H1 (cell line): ENCODE data around the gene ROS1. TPM values are rescaled to one million over a fixed set of nuclear protein-coding genes. Genes with fewer than 3 reads are reported as not detected.

Source experiments
- CTCF ChIA-PET: fragments of 300-600 bp; sonication (Branson Sonifier 250); formaldehyde crosslinking; loops from one replicate; lab custom pipeline; 2021; ENCODE audit not compliant: partially characterized antibody; lab: Charles Lee
- POLR2A ChIA-PET: fragments of 300-600 bp; sonication (Branson Sonifier 250); formaldehyde crosslinking; loops from one replicate; lab custom pipeline; 2021; ENCODE audit warnings: inconsistent platforms; ENCODE audit not compliant: partially characterized antibody; lab: Charles Lee
- DNase-seq, 2 experiments: peaks; one replicate each; pipeline versions ENCODE4 v3.0.0 to v3.0.0-alpha.2; 2010 to 2022; ENCODE audit warnings: low spot score in 2 of 2, low read depth in 1 of 2, mixed read lengths in 1 of 2
- FAIRE-seq: peaks from 2 replicates; lab custom pipeline; 2011; peaks lifted over from hg19 to GRCh38; lab: Jason Lieb, UNC
- H2AFZ ChIP-seq: 2 replicates; pipeline ENCODE4 v1.8.1; 2012; ENCODE audit warnings: low read length, inconsistent platforms
- H2AK5ac ChIP-seq: 2 replicates; pipeline ENCODE4 v1.6.1; 2013; ENCODE audit warnings: low read depth, low read length
- H2BK120ac ChIP-seq: replicated peaks from 2 replicates; pipeline ENCODE3; 2013; ENCODE audit warnings: low read depth, low read length, inconsistent platforms
- H2BK12ac ChIP-seq: 2 replicates; pipeline ENCODE4 v1.6.1; 2013; ENCODE audit warnings: low read depth, low read length
- H2BK15ac ChIP-seq: 2 replicates; pipeline ENCODE4 v1.6.1; 2013; ENCODE audit warnings: low read length
- H2BK20ac ChIP-seq: 2 replicates; pipeline ENCODE4 v1.6.1; 2013; ENCODE audit warnings: low read length
- H2BK5ac ChIP-seq: 2 replicates; pipeline ENCODE4 v1.6.1; 2013; ENCODE audit warnings: low read depth, low read length
- H3K14ac ChIP-seq: 2 replicates; pipeline ENCODE4 v1.6.1; 2013; ENCODE audit warnings: inconsistent platforms; ENCODE audit not compliant: insufficient read length
- H3K18ac ChIP-seq: 2 replicates; pipeline ENCODE4 v1.6.1; 2013; ENCODE audit warnings: low read length; ENCODE audit errors: extremely low read depth
- H3K23ac ChIP-seq: 2 replicates; pipeline ENCODE4 v1.6.1; 2013; ENCODE audit warnings: inconsistent platforms; ENCODE audit not compliant: insufficient read length
- H3K23me2 ChIP-seq: 2 replicates; pipeline ENCODE4 v1.6.1; 2013; ENCODE audit warnings: low read depth, low read length
- H3K27ac ChIP-seq: 2 replicates; pipeline ENCODE4 v1.6.1; 2011; ENCODE audit warnings: low read depth, low read length, inconsistent platforms
- H3K27me3 ChIP-seq, 4 experiments: replicated peaks in 1 of 4; 1 replicate in 1 of 4; 2 replicates in 3 of 4; pipeline versions ENCODE4 v1.6.1 to v1.8.1; 2011 to 2013; ENCODE audit warnings: low read length in 3 of 4, mild to moderate bottlenecking in 3 of 4, inconsistent platforms in 2 of 4, mixed read lengths in 2 of 4, moderate library complexity in 1 of 4; ENCODE audit not compliant: control insufficient read depth in 3 of 4, insufficient read depth in 3 of 4; ENCODE audit errors: extremely low read depth in 1 of 4
- H3K36me3 ChIP-seq, 4 experiments: 2 replicates each; pipeline versions ENCODE4 v1.6.1 to v1.8.1; 2011 to 2013; ENCODE audit warnings: mild to moderate bottlenecking in 4 of 4, low read length in 3 of 4, moderate library complexity in 2 of 4, control low read depth in 1 of 4, inconsistent platforms in 1 of 4; ENCODE audit not compliant: insufficient read depth in 4 of 4, control insufficient read depth in 2 of 4
- H3K4ac ChIP-seq: replicated peaks from 2 replicates; pipeline ENCODE3; 2013; ENCODE audit warnings: low read length, low read depth, mixed read lengths, inconsistent platforms; ENCODE audit not compliant: insufficient read length
- H3K4me1 ChIP-seq, 4 experiments: replicated peaks in 1 of 4; 1 replicate in 1 of 4; 2 replicates in 3 of 4; pipeline versions ENCODE4 v1.6.1 to v1.8.1; 2011 to 2013; ENCODE audit warnings: low read length in 3 of 4, inconsistent platforms in 2 of 4, mixed read lengths in 1 of 4; ENCODE audit not compliant: insufficient read depth in 4 of 4, control insufficient read depth in 3 of 4
- H3K4me2 ChIP-seq, 2 experiments: 2 replicates each; pipeline versions ENCODE4 v1.6.1 to v1.8.1; 2011 to 2013; ENCODE audit warnings: low read depth in 2 of 2, low read length in 2 of 2, control low read depth in 1 of 2, inconsistent platforms in 1 of 2, mild to moderate bottlenecking in 1 of 2; ENCODE audit not compliant: insufficient read depth in 1 of 2
- H3K4me3 ChIP-seq, 4 experiments: fragments of 200-600, 300-600 bp in 1 of 4; sonication (generic), shearing (Covaris generic), sonication (Bioruptor Twin) in 1 of 4; 2 replicates each; pipeline versions ENCODE4 v1.5.1 to v1.8.1; 2011 to 2016; ENCODE audit warnings: low read length in 4 of 4, low read depth in 3 of 4, control low read depth in 2 of 4, inconsistent platforms in 2 of 4, mild to moderate bottlenecking in 2 of 4, mixed read lengths in 1 of 4, moderate library complexity in 1 of 4; ENCODE audit not compliant: insufficient read depth in 2 of 4; ENCODE audit errors: extremely low read depth in 1 of 4
- H3K56ac ChIP-seq: replicated peaks from 2 replicates; pipeline ENCODE3; 2013; ENCODE audit warnings: low read depth, mild to moderate bottlenecking, mixed read lengths, low read length, inconsistent platforms; ENCODE audit not compliant: insufficient read length
- H3K79me1 ChIP-seq: 2 replicates; pipeline ENCODE4 v1.6.1; 2013; ENCODE audit warnings: low read depth, low read length, control low read depth
- H3K79me2 ChIP-seq, 2 experiments: 2 replicates each; pipeline versions ENCODE4 v1.6.1 to v1.8.1; 2012 to 2013; ENCODE audit warnings: low read length in 2 of 2, mild to moderate bottlenecking in 2 of 2, inconsistent platforms in 1 of 2; ENCODE audit not compliant: insufficient read depth in 2 of 2, control insufficient read depth in 1 of 2
- H3K9ac ChIP-seq, 4 experiments: replicated peaks in 1 of 4; 1 replicate in 1 of 4; 2 replicates in 3 of 4; pipeline versions ENCODE4 v1.6.1 to v1.8.1; 2011 to 2013; ENCODE audit warnings: low read depth in 3 of 4, low read length in 3 of 4, control low read depth in 2 of 4, mild to moderate bottlenecking in 2 of 4, moderate library complexity in 2 of 4, inconsistent platforms in 1 of 4; ENCODE audit errors: extremely low read depth in 1 of 4
- H3K9me3 ChIP-seq, 2 experiments: 2 replicates each; pipeline versions ENCODE4 v1.6.1 to v1.8.1; 2012 to 2013; ENCODE audit warnings: mild to moderate bottlenecking in 2 of 2, moderate library complexity in 2 of 2, control low read depth in 1 of 2, inconsistent platforms in 1 of 2, low read depth in 1 of 2, low read length in 1 of 2, mixed read lengths in 1 of 2; ENCODE audit not compliant: insufficient read depth in 2 of 2
- H4K20me1 ChIP-seq, 2 experiments: replicated peaks in 1 of 2; 2 replicates each; pipeline versions ENCODE3 to v1.8.1; 2011 to 2013; ENCODE audit warnings: inconsistent platforms in 2 of 2, low read length in 2 of 2, mild to moderate bottlenecking in 1 of 2; ENCODE audit not compliant: insufficient read depth in 2 of 2, control insufficient read depth in 1 of 2
- H4K5ac ChIP-seq: 2 replicates; pipeline ENCODE4 v1.6.1; 2013; ENCODE audit warnings: low read length, low read depth, mixed read lengths, inconsistent platforms; ENCODE audit not compliant: insufficient read length
- H4K8ac ChIP-seq: 2 replicates; pipeline ENCODE4 v1.8.0; 2013; ENCODE audit warnings: mild to moderate bottlenecking, moderate library complexity, low read length, inconsistent platforms; ENCODE audit not compliant: insufficient read depth; ENCODE audit errors: extremely low read depth
- H4K91ac ChIP-seq: replicated peaks from 2 replicates; pipeline ENCODE3; 2013; ENCODE audit warnings: low read length, mixed read lengths, inconsistent platforms; ENCODE audit not compliant: insufficient read length
- BCL11A ChIP-seq, 2 experiments: IDR thresholded peaks; one replicate each; pipeline ENCODE4 v1.6.1; 2011; ENCODE audit warnings: low read depth in 2 of 2, low read length in 2 of 2, mild to moderate bottlenecking in 2 of 2
- BRCA1 ChIP-seq: IDR thresholded peaks from 2 replicates; pipeline ENCODE4 v1.6.1; 2012; ENCODE audit warnings: low read depth, low read length, improper control_type of control experiment
- CHD1 ChIP-seq: IDR thresholded peaks from 2 replicates; pipeline ENCODE4 v1.6.1; 2012; ENCODE audit warnings: low read depth, low read length, improper control_type of control experiment
- CHD2 ChIP-seq: IDR thresholded peaks from 2 replicates; pipeline ENCODE4 v1.6.1; 2012; ENCODE audit warnings: low read length, improper control_type of control experiment
- CTBP2 ChIP-seq: IDR thresholded peaks from 2 replicates; pipeline ENCODE4 v1.7.0; 2011; ENCODE audit warnings: borderline replicate concordance, mild to moderate bottlenecking, moderate library complexity, mixed read lengths, low read length; ENCODE audit not compliant: insufficient read depth, insufficient read length
- EZH2 ChIP-seq: fragments of 200-600 bp; sonication (generic); IDR thresholded peaks from 2 replicates; pipeline ENCODE4 v1.7.1; 2012; ENCODE audit warnings: low read depth, mild to moderate bottlenecking, moderate library complexity, low read length, inconsistent platforms; ENCODE audit not compliant: severe bottlenecking
- GTF2F1 ChIP-seq: IDR thresholded peaks from 2 replicates; pipeline ENCODE4 v1.6.1; 2012; ENCODE audit warnings: low read depth, low read length, improper control_type of control experiment, borderline replicate concordance
- HDAC2 ChIP-seq, 2 experiments: fragments of 300-600 bp in 1 of 2; sonication (generic) in 1 of 2; IDR thresholded peaks; 2 replicates each; pipeline ENCODE4 v1.6.1; 2011 to 2012; ENCODE audit warnings: low read depth in 2 of 2, low read length in 2 of 2, mild to moderate bottlenecking in 2 of 2, moderate library complexity in 2 of 2, borderline replicate concordance in 1 of 2, inconsistent platforms in 1 of 2
- JUND ChIP-seq: IDR thresholded peaks from 2 replicates; pipeline ENCODE4 v1.6.1; 2011; ENCODE audit warnings: mild to moderate bottlenecking, improper control_type of control experiment, low read length
- KDM4A ChIP-seq: IDR thresholded peaks from one replicate; pipeline ENCODE4 v1.7.1; 2012; ENCODE audit warnings: low read depth, mild to moderate bottlenecking, moderate library complexity, low read length, inconsistent platforms; ENCODE audit not compliant: severe bottlenecking
- NRF1 ChIP-seq: IDR thresholded peaks from 2 replicates; pipeline ENCODE4 v1.6.1; 2011; ENCODE audit warnings: mild to moderate bottlenecking, low read depth, low read length, improper control_type of control experiment
- RXRA ChIP-seq: IDR thresholded peaks from 2 replicates; pipeline ENCODE4 v1.6.1; 2011; ENCODE audit warnings: low read depth, mild to moderate bottlenecking, low read length, moderate library complexity; ENCODE audit not compliant: insufficient read depth
- SP1 ChIP-seq: IDR thresholded peaks from 2 replicates; pipeline ENCODE4 v1.6.1; 2011; ENCODE audit warnings: low read depth, low read length
- SP4 ChIP-seq: IDR thresholded peaks from 2 replicates; pipeline ENCODE4 v1.6.1; 2012; ENCODE audit warnings: low read length, inconsistent platforms
- TAF1 ChIP-seq: IDR thresholded peaks from 2 replicates; pipeline ENCODE4 v1.6.1; 2011; ENCODE audit warnings: mild to moderate bottlenecking, low read depth, low read length
- ZNF274 ChIP-seq: IDR thresholded peaks from 2 replicates; pipeline ENCODE4 v1.7.0; 2012; ENCODE audit warnings: low read length, borderline replicate concordance; ENCODE audit errors: extremely low read depth
- WGBS, 2 experiments: shearing (Covaris generic) in 1 of 2; methylation state at CpG; one replicate each; pipeline versions ENCODE4 v1.1.6 to v1.1.7; 2013 to 2015; ENCODE audit warnings: low lambda C conversion rate in 2 of 2, mixed read lengths in 2 of 2, inconsistent platforms in 1 of 2, low coverage in 1 of 2, missing lambda C conversion rate in 1 of 2; ENCODE audit not compliant: insufficient replicate concordance in 2 of 2, insufficient coverage in 1 of 2, insufficient read length in 1 of 2; ENCODE audit errors: extremely low coverage in 1 of 2, missing lambda C conversion rate in 1 of 2; 5-methylcytosine and 5-hydroxymethylcytosine counted together
- polyA plus RNA-seq, 7 experiments: library from polyadenylated mRNA; depleted of rRNA in 3 of 7; stranded (reverse) in 5 of 7; unstranded in 2 of 7; fragments of >200 nt in 5 of 7; fragments of 200-250 nt in 2 of 7; gene quantifications; 1 replicate in 5 of 7; 2 replicates in 1 of 7; 4 replicates in 1 of 7; pipeline versions ENCODE4 v1.2.1 to v1.2.3, GENCODE V29; 2011 to 2013; ENCODE audit warnings: missing spikeins in 2 of 7, mixed read lengths in 2 of 7
- total RNA-seq: library from RNA; stranded (reverse); fragmentation: NEBNext Ultra II Directional; extraction: Animal tissue kit (Norgen Biotek cat#: 25700); gene quantifications from 2 replicates; pipeline ENCODE4 v1.2.1, GENCODE V29; 2021

ROS1 gene
- total and polyA plus RNA-seq, 2 of the 8 experiments (the other 6 are each of a cell fraction or from before 2014, with no cell fraction given) = not detected

DNA sequence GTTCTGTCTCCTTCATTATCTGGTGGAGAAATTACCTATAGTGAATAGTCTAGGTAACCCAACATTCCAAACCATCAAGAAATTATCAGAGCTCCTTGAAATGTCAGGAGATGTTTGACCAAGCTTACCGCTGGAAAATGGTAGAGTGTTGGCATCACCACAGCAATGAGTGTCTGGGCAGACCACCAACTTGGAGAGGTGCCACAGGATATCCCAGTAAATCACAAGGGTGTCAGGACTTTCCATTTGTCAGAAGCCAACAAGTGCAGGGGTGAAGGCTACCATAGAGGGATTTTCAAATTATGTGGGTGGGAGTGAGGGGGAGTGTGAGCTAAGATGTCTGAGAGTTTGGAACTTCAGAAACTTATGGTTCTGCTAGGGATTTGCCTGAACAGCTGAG, 87.2 kb downstream of the ROS1 start:
- POLR2A ChIA-PET = no interaction called here
- TF ChIP-seq SP1 (no peak), EZH2 (no peak), CHD1 (no peak), CHD2 (no peak), NRF1 (no peak), GTF2F1 (no peak), TAF1 (no peak), HDAC2 (IDR thresholded peaks at IDR 0.05; ENCODE audit: borderline replicate concordance in 1 of 2, low read depth in 2 of 2, low read length in 2 of 2) (no peak), CTBP2 (no peak), JUND (no peak), SP4 (no peak), RXRA (no peak), BCL11A (IDR thresholded peaks at IDR 0.05; ENCODE audit: low read depth in 2 of 2, low read length in 2 of 2) (no peak), KDM4A (no peak), BRCA1 (no peak), ZNF274 (no peak)

More for the DNA sequence above, 87.2 kb downstream of the ROS1 start:
- H3K79me2 ChIP-seq = no peaks in the 10 kb centered on the region
- no peak overlapping the region for H3K4me3 ChIP-seq
- no peaks in the 10 kb centered on the region for H3K27me3 ChIP-seq
- no peak overlapping the region for H4K5ac ChIP-seq
- H3K9me3 ChIP-seq = no peaks in the 10 kb centered on the region
- CTCF ChIA-PET = interaction anchor here (0.7 to 1.1 kb wide), 3 partner anchors 10 to 20 kb away, joined by 3 read pairs; no protein-coding TSS in a partner anchor
- H3K23me2 ChIP-seq = no peaks in the 10 kb centered on the region
- H3K27ac ChIP-seq = no peak overlapping the region
- no peak overlapping the region for H3K56ac ChIP-seq
- no peak overlapping the region for H2BK5ac ChIP-seq
- H2AFZ ChIP-seq = no peak overlapping the region
- no peak overlapping the region for H2BK20ac ChIP-seq
- no peak for DNase-seq
- no peak overlapping the region for H2BK15ac ChIP-seq
- H3K79me1 ChIP-seq = no peaks in the 10 kb centered on the region
- no peak overlapping the region for H4K8ac ChIP-seq
- no peak overlapping the region for H3K18ac ChIP-seq
- no peak overlapping the region for H3K9ac ChIP-seq
- no peak overlapping the region for H3K4me2 ChIP-seq
- no peak overlapping the region for H2BK12ac ChIP-seq
- no peak overlapping the region for H3K14ac ChIP-seq
- H4K91ac ChIP-seq = no peak overlapping the region
- no peaks in the 10 kb centered on the region for H3K36me3 ChIP-seq
- H3K23ac ChIP-seq = no peak overlapping the region
- H3K4ac ChIP-seq = no peak overlapping the region
- H2AK5ac ChIP-seq = no peak overlapping the region
- 93% methylated on average over 1 of the region's 1 CpG; no CpG with 5 or more reads in 1 of the 2 experiments for WGBS, 2 experiments
- H4K20me1 ChIP-seq = no peaks in the 10 kb centered on the region
- no peaks in the 10 kb centered on the region for H3K4me1 ChIP-seq
- no peak overlapping the region for H2BK120ac ChIP-seq
- no peak for FAIRE-seq
